Activated naive CD4-positive, alpha-beta T cell treated with anti-CD3 and anti-CD28 coated beads for 36 hours (primary cell): ENCODE data around the gene CRAMP1. TPM values are rescaled to one million over a fixed set of nuclear protein-coding genes. Genes with fewer than 3 reads are reported as not detected.
A peak's percentile ranks its signal among the peaks of the same experiment; 100 is the strongest.

ENCODE experiments used
- CTCF ChIA-PET: fragments of 350-600 bp; sonication (Branson Sonifier 250); formaldehyde crosslinking; loops from one replicate; lab custom pipeline; 2021; ENCODE audit warnings: antibody characterized with exemption; lab: Charles Lee
- DNase-seq: peaks from one replicate; pipeline ENCODE4 v3.0.0-alpha.2; 2020
- H3K27ac Mint-ChIP-seq: one replicate; pipeline ENCODE4 v1.8.0; 2021; ENCODE audit warnings: mild to moderate bottlenecking, mixed read lengths
- H3K27me3 Mint-ChIP-seq: one replicate; pipeline ENCODE4 v1.8.0; 2021; ENCODE audit warnings: low read depth, mixed read lengths
- H3K36me3 Mint-ChIP-seq: one replicate; pipeline ENCODE4 v1.8.0; 2021; ENCODE audit warnings: low read depth, mixed read lengths
- H3K4me1 Mint-ChIP-seq: one replicate; pipeline ENCODE4 v1.8.0; 2021; ENCODE audit warnings: low read depth, mixed read lengths
- H3K4me3 Mint-ChIP-seq: one replicate; pipeline ENCODE4 v1.8.0; 2021; ENCODE audit warnings: mild to moderate bottlenecking, moderate library complexity, mixed read lengths
- H3K9me3 Mint-ChIP-seq: one replicate; pipeline ENCODE4 v1.8.0; 2021; ENCODE audit warnings: mixed read lengths
- intact Hi-C: fragments of 100-400 bp; cut with micrococcal nuclease; formaldehyde crosslinking; loops from one replicate; pipeline ENCODE4 v1.15.1; 2023
- total RNA-seq, 2 experiments: library from RNA; stranded (reverse); gene quantifications; one replicate each; pipeline ENCODE4 v1.2.3, GENCODE V29; 2021

Gene CRAMP1
- total RNA-seq, 2 experiments from 2014 or later = 11.3 to 15.7 TPM

GRCh38 chr16:1607971-1608370 lies 4.2 kb upstream of the CRAMP1 start:
- Mint-ChIP-seq H3K4me3 (no peak overlapping the region), H3K9me3 (no peaks in the 10 kb centered on the region), H3K36me3 (no peaks in the 10 kb centered on the region), H3K27me3 (no peaks in the 10 kb centered on the region), H3K4me1 (peaks cover 13% of the 10 kb centered on the region), H3K27ac (no peak overlapping the region)
- intact Hi-C loops = no loop called here
- no peak for DNase-seq
- CTCF ChIA-PET = no interaction called here

- peak; percentile 90 for DNase-seq
- peak overlapping the region; percentile 96 for H3K4me3 Mint-ChIP-seq
- intact Hi-C loops = loop anchor here (1.0 to 10.0 kb wide), 3 partner anchors 115 to 332 kb away; partner anchors contain the start of genes MSRB1, TELO2 and UBE2I
- H3K9me3 Mint-ChIP-seq = no peaks in the 10 kb centered on the region
- CTCF ChIA-PET = interaction anchor here (0.8 kb wide), 1 partner anchor 17 kb away, joined by 3 read pairs; no protein-coding TSS in a partner anchor
- H3K27ac Mint-ChIP-seq = no peak overlapping the region
- H3K4me1 Mint-ChIP-seq = peaks cover 26% of the 10 kb centered on the region
- H3K36me3 Mint-ChIP-seq = peaks cover 3% of the 10 kb centered on the region
- no peaks in the 10 kb centered on the region for H3K27me3 Mint-ChIP-seq
Observed at GRCh38 chr16:1610071-1610898, 1.9 kb upstream of the CRAMP1 start.

- Mint-ChIP-seq H3K4me1 (peaks cover 29% of the 10 kb centered on the region), H3K4me3 (peak overlapping the region; percentile 96), H3K36me3 (peaks cover 9% of the 10 kb centered on the region), H3K27ac (peak overlapping the region; percentile 91), H3K9me3 (no peaks in the 10 kb centered on the region), H3K27me3 (no peaks in the 10 kb centered on the region)
- intact Hi-C loops = loop anchor here (1.0 to 10.0 kb wide), 3 partner anchors 116 to 331 kb away; partner anchors contain the start of genes MSRB1, TELO2 and UBE2I
- CTCF ChIA-PET = no interaction called here
- peak; percentile 26 for DNase-seq
Observed at GRCh38 chr16:1610899-1611632, 1.1 kb upstream of the CRAMP1 start.

GRCh38 chr16:1613211-1613622 lies 1.1 kb downstream of the CRAMP1 start:
- peak overlapping the region; percentile 5 for H3K27ac Mint-ChIP-seq
- intact Hi-C loops = loop anchor here (2.0 to 10.0 kb wide), 6 partner anchors 66 to 329 kb away; partner anchors contain the start of genes EME2, JPT2, MRPS34 and MSRB1
- H3K36me3 Mint-ChIP-seq = peaks cover 18% of the 10 kb centered on the region
- no peaks in the 10 kb centered on the region for H3K9me3 Mint-ChIP-seq
- H3K27me3 Mint-ChIP-seq = no peaks in the 10 kb centered on the region
- peak overlapping the region; percentile 86 for H3K4me3 Mint-ChIP-seq
- peaks cover 29% of the 10 kb centered on the region for H3K4me1 Mint-ChIP-seq
- peak; percentile 34 for DNase-seq
- CTCF ChIA-PET = no interaction called here

- H3K36me3 Mint-ChIP-seq = peaks cover 22% of the 10 kb centered on the region
- peak overlapping the region; percentile 5 for H3K27ac Mint-ChIP-seq
Observed at GRCh38 chr16:1613728-1614455, 1.7 kb downstream of the CRAMP1 start.

GRCh38 chr16:1614456-1615102 lies 2.4 kb downstream of the CRAMP1 start:
- peaks cover 25% of the 10 kb centered on the region for H3K36me3 Mint-ChIP-seq

More at GRCh38 chr16:1613728-1614455, 1.7 kb downstream of the CRAMP1 start:
- peak; percentile 37 for DNase-seq
- Mint-ChIP-seq H3K27me3 (no peaks in the 10 kb centered on the region), H3K4me3 (peak overlapping the region; percentile 86), H3K4me1 (peaks cover 33% of the 10 kb centered on the region), H3K9me3 (no peaks in the 10 kb centered on the region)
- intact Hi-C loops = loop anchor here (2.0 to 10.0 kb wide), 6 partner anchors 65 to 328 kb away; partner anchors contain the start of genes EME2, JPT2, MRPS34 and MSRB1
- CTCF ChIA-PET = no interaction called here

GRCh38 chr16:1615761-1616160 lies 3.6 kb downstream of the CRAMP1 start:
- H3K4me3 Mint-ChIP-seq = peak overlapping the region; percentile 67
- intact Hi-C loops = loop anchor here (10.0 kb wide), 1 partner anchor 121 kb away; the partner anchor contains the start of gene TELO2

More at GRCh38 chr16:1614456-1615102, 2.4 kb downstream of the CRAMP1 start:
- Mint-ChIP-seq H3K4me1 (peaks cover 36% of the 10 kb centered on the region), H3K27ac (no peak overlapping the region), H3K9me3 (no peaks in the 10 kb centered on the region), H3K27me3 (no peaks in the 10 kb centered on the region), H3K4me3 (peak overlapping the region; percentile 76)
- CTCF ChIA-PET = no interaction called here
- intact Hi-C loops = loop anchor here (5.0 to 10.0 kb wide), 2 partner anchors 120 to 328 kb away; partner anchors contain the start of genes MSRB1 and TELO2
- peak; percentile 33 for DNase-seq

GRCh38 chr16:1619976-1620375 lies 7.8 kb downstream of the CRAMP1 start:
- CTCF ChIA-PET = no interaction called here
- no peaks in the 10 kb centered on the region for H3K9me3 Mint-ChIP-seq
- DNase-seq = no peak
- H3K27ac Mint-ChIP-seq = no peak overlapping the region
- no peak overlapping the region for H3K4me3 Mint-ChIP-seq
- peaks cover 28% of the 10 kb centered on the region for H3K36me3 Mint-ChIP-seq
- peaks cover 31% of the 10 kb centered on the region for H3K4me1 Mint-ChIP-seq
- H3K27me3 Mint-ChIP-seq = no peaks in the 10 kb centered on the region
- intact Hi-C loops = loop anchor here (10.0 kb wide), 1 partner anchor 125 kb away; the partner anchor contains the start of gene TELO2

More at GRCh38 chr16:1615761-1616160, 3.6 kb downstream of the CRAMP1 start:
- Mint-ChIP-seq H3K9me3 (no peaks in the 10 kb centered on the region), H3K27me3 (no peaks in the 10 kb centered on the region), H3K4me1 (peaks cover 37% of the 10 kb centered on the region), H3K27ac (no peak overlapping the region), H3K36me3 (peaks cover 25% of the 10 kb centered on the region)
- CTCF ChIA-PET = no interaction called here
- DNase-seq = no peak

GRCh38 chr16:1620391-1620790 lies 8.2 kb downstream of the CRAMP1 start:
- H3K27ac Mint-ChIP-seq = no peak overlapping the region
- H3K4me1 Mint-ChIP-seq = peaks cover 26% of the 10 kb centered on the region
- peaks cover 24% of the 10 kb centered on the region for H3K36me3 Mint-ChIP-seq
- H3K9me3 Mint-ChIP-seq = no peaks in the 10 kb centered on the region
- no peak for DNase-seq
- no peak overlapping the region for H3K4me3 Mint-ChIP-seq
- CTCF ChIA-PET = no interaction called here
- intact Hi-C loops = no loop called here
- H3K27me3 Mint-ChIP-seq = no peaks in the 10 kb centered on the region

GRCh38 chr16:1621851-1622250 lies 9.7 kb downstream of the CRAMP1 start:
- H3K27me3 Mint-ChIP-seq = no peaks in the 10 kb centered on the region
- intact Hi-C loops = no loop called here
- CTCF ChIA-PET = interaction anchor here (0.6 kb wide), 1 partner anchor 564 kb away, joined by 3 read pairs; no protein-coding TSS in a partner anchor
- no peak overlapping the region for H3K4me3 Mint-ChIP-seq
- no peak for DNase-seq
- no peaks in the 10 kb centered on the region for H3K9me3 Mint-ChIP-seq
- no peak overlapping the region for H3K27ac Mint-ChIP-seq
- peaks cover 17% of the 10 kb centered on the region for H3K36me3 Mint-ChIP-seq
- H3K4me1 Mint-ChIP-seq = peaks cover 29% of the 10 kb centered on the region

GRCh38 chr16:1626327-1626726 lies 14.2 kb downstream of the CRAMP1 start:
- peaks cover 15% of the 10 kb centered on the region for H3K36me3 Mint-ChIP-seq
- H3K27ac Mint-ChIP-seq = no peak overlapping the region
- intact Hi-C loops = no loop called here
- CTCF ChIA-PET = no interaction called here
- H3K4me3 Mint-ChIP-seq = no peak overlapping the region
- peaks cover 11% of the 10 kb centered on the region for H3K4me1 Mint-ChIP-seq
- H3K27me3 Mint-ChIP-seq = no peaks in the 10 kb centered on the region
- DNase-seq = no peak
- H3K9me3 Mint-ChIP-seq = no peaks in the 10 kb centered on the region
